NCI-H226 (cell line): Measurements from ENCODE around the gene PATJ.
A peak's percentile ranks its signal among the peaks of the same experiment; 100 is the strongest.
"Not testable (repeated sequence)": the region's sequence is repeated elsewhere in the genome, so short reads cannot be mapped to it uniquely, and the experiment has no call there.

Experiments
- DNase-seq: peaks from one replicate; pipeline ENCODE4 v3.0.0-alpha.2; 2015

The PATJ gene

GRCh38 chr1:61951731-61952580 is 209.7 kb downstream of the PATJ start:
- peak; percentile 92 for DNase-seq

DNA sequence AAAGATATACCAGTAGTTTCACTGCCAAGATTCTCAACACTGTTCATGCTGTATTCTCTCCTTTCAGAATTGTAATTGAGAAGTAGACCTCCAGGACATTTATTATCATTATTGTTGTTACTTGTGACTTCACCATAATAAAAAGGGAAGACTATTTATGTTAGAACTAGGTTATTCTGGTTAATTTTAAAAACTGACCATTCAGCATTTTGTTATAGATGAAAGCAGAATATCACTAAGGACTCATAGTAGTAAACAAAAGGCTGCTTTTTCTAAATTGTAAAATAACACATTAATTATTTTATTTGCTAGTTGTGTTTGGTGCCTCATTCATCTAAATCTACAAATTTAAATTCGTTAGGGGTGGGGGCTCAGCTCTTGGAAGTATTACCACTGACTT is 210.4 kb downstream of the PATJ start:
- DNase-seq, result no peak

- DNase-seq, result no peak
Observed at GRCh38 chr1:61953076-61953789, 211.0 kb downstream of the PATJ start.

GRCh38 chr1:61953790-61954150 is 211.5 kb downstream of the PATJ start:
- no peak for DNase-seq

- DNase-seq, result no peak
Observed at GRCh38 chr1:61955261-61955660, 213.0 kb downstream of the PATJ start.

- no peak for DNase-seq
Observed at GRCh38 chr1:61956016-61956645, 213.9 kb downstream of the PATJ start.

DNA sequence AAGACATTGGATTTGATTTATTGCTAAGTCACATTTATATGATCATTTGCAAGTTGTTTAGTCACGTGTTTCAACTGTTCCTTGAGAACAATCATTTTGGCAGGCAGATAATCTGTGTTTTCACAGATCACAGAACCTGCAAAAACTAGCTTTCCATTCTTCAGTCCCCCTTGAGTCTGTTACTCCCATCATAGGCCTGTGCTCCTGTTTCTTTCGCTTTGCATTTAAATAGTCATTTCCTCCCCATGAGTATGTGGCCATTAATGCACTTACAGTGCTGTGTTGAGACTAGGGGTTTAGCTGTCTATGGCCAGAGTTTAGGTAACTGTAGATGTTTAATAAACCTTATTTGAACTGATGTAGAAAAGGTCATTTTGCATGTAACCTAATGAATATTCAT is 214.5 kb downstream of the PATJ start:
- DNase-seq, result no peak

GRCh38 chr1:61961009-61961408 is 218.7 kb downstream of the PATJ start:
- DNase-seq, result peak; percentile 62

DNA sequence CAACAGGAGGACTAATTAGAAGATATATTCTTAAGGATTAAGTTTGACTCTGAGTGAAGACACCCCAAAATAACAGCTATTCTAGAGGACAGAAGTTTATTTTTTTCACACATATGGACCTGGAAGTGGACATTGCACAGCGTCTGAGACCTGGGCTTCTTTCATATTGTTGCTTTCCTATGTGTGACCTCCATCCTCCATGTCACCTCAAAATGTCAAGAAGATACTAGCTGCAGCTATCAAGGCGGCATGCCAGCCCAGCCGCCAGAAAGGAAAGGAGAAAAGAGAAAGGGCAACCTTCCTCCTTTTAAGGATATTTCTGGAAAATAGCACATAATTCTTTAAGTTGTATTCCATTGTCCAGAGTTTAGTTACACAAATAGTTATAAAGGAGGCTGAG is 220.4 kb downstream of the PATJ start:
- DNase-seq, result no peak

GRCh38 chr1:61966450-61967225 is 224.4 kb downstream of the PATJ start:
- DNase-seq, result not testable (repeated sequence)

DNA sequence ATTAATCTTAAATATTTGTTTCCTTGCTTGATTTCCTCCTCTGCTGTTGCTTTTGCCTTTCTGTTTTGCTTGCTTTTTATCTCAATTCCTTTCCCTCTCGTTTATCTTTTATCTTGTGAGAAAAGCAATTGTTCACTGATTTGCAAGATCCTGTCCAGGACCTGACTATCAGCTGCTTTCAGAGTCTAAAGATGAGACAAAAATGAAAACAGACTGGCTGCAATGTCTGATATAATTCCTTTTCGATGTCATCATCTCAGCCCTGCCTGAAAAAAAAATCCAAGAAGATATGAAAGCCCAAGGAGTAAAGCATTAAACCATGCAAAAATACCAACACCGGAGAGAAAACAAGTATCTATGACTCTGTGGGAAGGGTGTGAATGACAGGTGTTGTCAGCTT is 225.5 kb downstream of the PATJ start:
- DNase-seq, result peak; percentile 72

DNA sequence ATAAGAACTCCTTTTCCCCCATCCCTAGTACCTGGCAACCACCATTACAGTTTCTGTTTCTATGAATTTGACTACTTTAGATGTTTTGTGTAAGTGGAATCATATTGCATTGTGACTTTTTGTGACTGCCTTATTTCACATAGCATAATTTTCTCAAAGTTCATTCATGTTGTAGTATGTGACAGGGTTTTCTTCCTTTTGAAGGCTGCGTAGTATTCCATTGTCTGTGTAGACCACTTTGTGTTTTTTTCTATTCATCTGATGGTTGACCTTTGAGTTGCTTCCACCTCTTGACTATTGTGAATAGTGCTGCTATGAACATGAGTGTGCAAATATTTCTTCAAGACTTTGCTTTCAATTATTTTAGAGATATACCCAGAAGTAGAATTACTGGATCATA is 226.6 kb downstream of the PATJ start:
- DNase-seq, result no peak

DNA sequence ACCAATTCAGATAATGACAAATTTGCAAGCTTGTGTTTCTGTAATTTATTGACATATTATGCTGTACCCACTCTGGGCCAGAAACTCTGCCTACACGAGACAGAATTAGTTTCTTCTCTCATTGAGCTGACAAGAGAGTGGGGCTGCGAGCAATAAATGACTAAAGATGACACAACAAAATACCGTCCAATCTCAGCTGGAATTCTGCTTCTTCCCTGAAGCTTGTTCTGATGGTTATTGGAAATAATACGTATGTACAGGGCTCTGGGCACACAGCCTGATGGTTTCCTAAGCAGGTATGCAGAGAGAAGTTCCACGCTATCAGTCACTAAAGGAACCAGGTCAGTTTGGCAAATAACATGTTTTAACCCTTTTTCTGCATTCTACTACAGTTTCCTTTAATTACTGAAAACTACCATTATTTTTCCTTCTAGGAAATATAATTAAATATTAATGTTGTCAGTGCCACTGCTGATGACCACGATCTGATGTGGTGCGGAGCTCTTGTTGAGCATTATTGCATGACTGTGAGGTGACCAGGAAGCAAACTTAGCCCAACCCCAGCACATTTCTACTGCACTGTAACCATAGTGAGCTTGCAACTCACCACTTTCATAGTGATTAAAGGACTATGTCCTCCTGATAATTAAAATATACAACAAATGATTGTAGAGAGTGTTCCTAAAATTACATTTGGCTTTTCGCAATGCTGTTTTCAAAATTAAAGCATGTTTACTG is 231.0 kb downstream of the PATJ start:
- DNase-seq, result no peak

DNA sequence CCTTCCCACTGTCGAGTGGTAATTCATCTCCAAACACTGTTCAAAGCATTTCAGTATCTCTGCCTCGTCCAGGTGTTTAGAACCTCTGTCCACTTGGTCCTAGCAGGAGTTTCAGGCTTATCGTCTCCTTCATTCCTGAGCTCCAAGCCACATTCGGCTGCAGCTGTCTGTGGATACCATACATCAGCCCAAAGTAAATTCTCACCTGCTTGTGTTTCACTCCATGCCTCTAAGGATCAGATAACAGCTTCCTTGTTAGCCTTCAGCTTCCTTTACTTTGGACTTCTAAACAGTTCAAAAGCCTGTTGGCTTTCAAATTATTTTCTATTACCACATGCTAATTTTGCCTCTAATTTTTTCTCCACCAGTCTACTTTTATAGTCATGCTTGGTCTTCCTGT is 233.4 kb downstream of the PATJ start:
- no peak for DNase-seq

GRCh38 chr1:61976566-61976965 is 234.3 kb downstream of the PATJ start:
- no peak for DNase-seq

GRCh38 chr1:61978796-61979195 is 236.5 kb downstream of the PATJ start:
- DNase-seq, result no peak

GRCh38 chr1:61979729-61980128 is 237.4 kb downstream of the PATJ start:
- no peak for DNase-seq

DNA sequence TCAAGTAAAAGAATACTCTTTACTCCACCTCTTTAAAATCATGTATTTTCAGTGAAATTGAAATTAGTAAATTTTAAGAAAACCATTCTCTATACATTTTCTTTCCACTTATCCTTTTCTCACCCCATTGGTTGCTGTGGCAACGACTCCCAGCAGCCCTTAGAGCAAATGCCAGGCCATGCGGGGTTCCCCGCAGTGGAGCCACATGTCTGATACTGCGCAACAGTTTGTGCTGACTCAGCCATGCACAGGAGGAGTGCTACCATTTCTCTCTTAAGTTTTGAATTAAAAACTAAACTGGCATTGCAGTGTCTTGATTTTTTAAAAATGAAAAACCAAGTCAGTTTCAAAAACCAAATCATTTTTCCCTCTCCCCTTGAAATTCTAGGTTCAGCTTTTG is 238.3 kb downstream of the PATJ start:
- DNase-seq, result peak; percentile 39

DNA sequence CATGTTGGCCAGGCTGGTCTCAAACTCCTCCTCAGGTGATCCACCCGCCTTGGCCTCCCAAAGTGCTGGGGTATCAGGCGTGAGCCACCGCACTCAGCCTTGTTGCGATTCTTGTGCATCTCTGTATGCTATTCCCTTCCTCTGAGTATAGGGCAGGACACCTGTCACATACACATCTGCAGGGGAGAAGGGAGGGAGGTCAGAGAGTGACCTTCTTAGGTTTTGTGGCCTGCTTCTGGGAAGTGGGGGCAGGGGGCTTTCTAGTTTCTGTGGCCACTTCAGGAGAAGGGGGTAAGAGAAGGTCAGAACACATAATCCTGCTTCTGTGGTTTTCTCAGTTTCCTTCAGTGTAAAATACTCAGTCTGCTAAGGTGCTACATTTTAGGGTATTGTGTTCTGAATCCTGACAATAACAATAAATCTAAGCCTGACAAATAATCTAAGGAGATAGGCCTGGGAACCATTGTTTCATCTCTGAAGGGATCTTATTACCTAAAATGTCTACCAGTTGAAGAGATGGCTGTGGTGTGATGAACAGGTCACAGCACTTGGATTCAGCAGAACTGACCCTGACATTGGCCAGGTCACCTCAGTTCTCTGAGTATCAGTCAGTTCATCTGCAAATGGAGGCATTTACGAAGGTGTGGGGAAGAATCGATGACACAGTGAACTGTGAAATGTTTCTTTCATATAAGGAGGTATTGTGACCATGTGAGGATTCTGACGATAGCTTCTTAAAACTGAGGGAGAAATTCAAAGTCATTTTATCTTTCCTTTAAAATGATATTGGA is 239.8 kb downstream of the PATJ start:
- DNase-seq, result no peak

DNA sequence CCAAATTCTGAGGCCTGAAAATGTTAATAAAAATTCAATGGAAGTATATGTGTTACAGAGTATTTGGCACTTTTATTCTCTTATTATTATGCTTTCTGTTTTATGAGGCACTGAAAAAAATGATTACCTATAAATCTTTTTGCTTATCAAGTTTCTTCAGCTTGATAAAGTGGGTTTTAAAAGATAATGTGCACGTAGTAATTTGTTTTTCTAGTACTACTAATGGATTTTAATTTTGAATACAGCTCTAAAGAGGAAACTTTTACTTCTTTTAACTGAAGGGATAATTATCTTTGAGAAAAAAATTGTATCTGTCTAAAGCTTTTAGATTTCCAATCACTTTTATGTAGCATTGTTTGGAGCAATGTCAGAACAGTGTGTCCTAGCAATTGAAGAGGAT is 241.0 kb downstream of the PATJ start:
- no peak for DNase-seq

DNA sequence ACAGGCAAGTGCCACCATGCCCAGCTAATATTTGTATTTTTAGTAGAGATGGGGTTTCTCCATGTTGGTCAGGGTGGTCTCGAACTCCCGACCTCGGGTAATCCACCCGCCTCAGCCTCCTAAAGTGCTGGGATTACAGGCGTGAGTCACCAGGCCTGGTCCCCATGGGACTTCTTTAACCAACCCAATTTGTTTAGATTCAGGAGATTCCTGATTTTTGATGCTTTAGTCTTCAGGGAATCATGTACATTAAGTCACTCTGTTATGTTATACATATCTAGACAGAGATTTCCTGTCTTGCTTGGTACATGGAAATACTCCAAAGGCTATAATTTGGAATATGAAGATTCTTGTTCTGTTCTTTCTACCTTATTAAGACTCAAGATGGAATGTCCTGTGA is 250.0 kb downstream of the PATJ start:
- no peak for DNase-seq
